H4 (cell line): ENCODE measurements around the gene MAP1LC3A. TPM values are rescaled to one million over a fixed set of nuclear protein-coding genes. Genes with fewer than 3 reads are reported as not detected.
A peak's percentile ranks its signal among the peaks of the same experiment; 100 is the strongest.
"Not testable (repeated sequence)": the region's sequence is repeated elsewhere in the genome, so short reads cannot be mapped to it uniquely, and the experiment has no call there.

ENCODE experiments used
- DNase-seq: peaks from one replicate; pipeline ENCODE4 v3.0.0-alpha.2; 2015; ENCODE audit warnings: low spot score
- total RNA-seq: library from RNA; depleted of rRNA; stranded (reverse); fragments of >200 nt; shearing (Covaris generic); gene quantifications from 2 replicates; pipeline ENCODE4 v1.2.3, GENCODE V29; 2014; rRNA removed

MAP1LC3A gene
- total RNA-seq = 12.4 and 15.4 TPM in 2 replicates

DNA sequence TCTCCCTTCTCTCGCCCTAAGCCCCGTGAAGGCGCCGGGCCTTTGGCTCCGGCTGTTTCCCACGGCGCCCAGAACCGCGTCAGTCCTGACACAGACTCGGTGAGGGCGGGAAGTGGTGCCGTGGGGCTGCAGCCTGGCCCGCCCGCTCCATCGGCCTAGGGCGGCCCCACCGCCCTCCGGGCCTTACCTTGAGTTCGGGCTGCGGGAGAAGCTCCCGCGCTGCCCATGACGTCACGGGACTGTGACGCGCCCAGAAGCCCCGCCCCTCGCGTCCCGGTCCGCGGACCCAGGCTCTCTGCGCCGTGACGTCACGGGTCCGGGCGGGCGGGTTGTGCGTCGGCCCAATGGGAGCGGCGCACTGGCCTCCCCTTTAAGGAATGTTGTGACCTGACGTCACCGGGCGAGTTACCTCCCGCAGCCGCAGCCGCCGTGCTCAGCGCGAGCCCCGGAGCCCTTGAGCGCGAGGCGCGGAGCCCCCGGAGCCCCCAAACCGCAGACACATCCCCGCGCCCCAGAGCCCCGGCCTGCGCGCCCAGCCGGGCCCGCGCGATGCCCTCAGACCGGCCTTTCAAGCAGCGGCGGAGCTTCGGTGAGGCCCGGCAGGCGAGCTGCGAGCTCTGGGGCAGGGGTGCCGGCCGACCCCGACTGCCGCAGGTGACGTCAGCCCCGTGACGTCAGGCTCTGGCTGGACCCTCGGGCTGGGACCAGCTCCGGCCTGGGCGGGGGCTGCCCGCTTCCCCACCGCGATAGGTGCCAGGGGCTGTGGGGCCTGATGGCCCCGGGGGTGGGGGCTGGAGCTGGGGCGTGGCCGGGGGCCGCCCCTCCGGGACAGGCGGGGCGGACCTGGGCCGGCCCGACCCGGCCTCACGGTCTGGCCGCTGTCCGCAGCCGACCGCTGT is at the start of gene MAP1LC3A:
TSS of gene MAP1LC3A (plus strand) at position 399 of the 899 bp plus-strand sequence. CDS start at position 550, 151 bp downstream.
- DNase-seq = peak; percentile 92

- no peak for DNase-seq
Observed at GRCh38 chr20:34510575-34510974, 47.9 kb upstream of the MAP1LC3A start.

DNA sequence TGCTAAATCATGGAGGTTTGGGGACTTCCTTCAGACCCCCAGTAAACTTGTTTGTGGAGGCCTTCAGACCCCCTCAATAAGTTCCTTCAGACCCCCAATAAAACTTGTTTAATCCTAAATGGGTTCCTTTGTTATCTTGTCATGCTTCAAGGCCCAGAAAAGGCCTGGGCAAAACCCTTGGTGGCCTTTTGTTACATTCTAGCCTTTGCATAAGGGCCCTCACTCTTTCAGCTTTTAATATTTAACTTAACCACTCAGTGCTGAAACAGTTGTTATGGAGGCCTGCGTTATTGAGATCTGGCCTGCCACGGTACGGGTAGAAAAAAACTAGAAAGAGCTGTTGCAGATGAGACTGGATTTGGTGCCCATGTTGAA is 46.6 kb upstream of the MAP1LC3A start:
- DNase-seq = no peak

DNA sequence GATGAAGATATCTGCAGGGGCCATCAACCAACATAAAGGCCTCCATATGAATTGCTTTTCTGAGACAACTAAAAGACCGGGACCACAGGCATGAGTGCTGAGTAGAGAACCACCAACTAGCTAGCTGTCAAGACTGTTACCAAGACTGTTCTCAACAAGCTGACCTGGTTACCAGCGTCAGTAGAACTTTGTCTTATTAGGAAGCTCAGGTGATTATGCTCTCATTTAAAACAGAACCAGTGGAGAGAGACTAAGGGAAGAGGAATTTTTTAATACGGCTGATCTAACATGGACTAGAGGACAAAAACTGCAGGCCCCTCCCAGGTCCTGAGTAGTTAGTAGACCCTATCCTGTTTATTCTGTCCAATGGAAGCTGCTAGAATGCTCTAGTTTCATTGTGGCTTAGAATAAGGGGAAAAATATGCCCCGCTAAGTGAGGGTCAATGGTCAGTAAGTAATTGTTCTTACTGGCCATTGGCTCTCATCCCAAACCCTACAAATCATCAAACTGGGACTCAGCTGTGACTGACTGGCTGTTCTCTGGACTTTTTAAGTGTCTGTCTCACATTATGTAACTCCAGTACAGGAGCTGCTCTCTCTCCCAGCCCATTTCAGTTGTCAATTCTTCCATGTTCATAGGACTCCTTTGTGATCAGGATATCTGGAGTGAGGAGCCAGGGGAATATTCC is 46.1 kb upstream of the MAP1LC3A start:
- no peak for DNase-seq

GRCh38 chr20:34512955-34513419 is 45.5 kb upstream of the MAP1LC3A start:
- no peak for DNase-seq

- DNase-seq = not testable (repeated sequence)
Observed at GRCh38 chr20:34514034-34514433, 44.5 kb upstream of the MAP1LC3A start.

- no peak for DNase-seq
Observed at GRCh38 chr20:34514897-34515483, 43.5 kb upstream of the MAP1LC3A start.

- peak; percentile 55 for DNase-seq
Observed at GRCh38 chr20:34515484-34516246, 42.9 kb upstream of the MAP1LC3A start.

DNA sequence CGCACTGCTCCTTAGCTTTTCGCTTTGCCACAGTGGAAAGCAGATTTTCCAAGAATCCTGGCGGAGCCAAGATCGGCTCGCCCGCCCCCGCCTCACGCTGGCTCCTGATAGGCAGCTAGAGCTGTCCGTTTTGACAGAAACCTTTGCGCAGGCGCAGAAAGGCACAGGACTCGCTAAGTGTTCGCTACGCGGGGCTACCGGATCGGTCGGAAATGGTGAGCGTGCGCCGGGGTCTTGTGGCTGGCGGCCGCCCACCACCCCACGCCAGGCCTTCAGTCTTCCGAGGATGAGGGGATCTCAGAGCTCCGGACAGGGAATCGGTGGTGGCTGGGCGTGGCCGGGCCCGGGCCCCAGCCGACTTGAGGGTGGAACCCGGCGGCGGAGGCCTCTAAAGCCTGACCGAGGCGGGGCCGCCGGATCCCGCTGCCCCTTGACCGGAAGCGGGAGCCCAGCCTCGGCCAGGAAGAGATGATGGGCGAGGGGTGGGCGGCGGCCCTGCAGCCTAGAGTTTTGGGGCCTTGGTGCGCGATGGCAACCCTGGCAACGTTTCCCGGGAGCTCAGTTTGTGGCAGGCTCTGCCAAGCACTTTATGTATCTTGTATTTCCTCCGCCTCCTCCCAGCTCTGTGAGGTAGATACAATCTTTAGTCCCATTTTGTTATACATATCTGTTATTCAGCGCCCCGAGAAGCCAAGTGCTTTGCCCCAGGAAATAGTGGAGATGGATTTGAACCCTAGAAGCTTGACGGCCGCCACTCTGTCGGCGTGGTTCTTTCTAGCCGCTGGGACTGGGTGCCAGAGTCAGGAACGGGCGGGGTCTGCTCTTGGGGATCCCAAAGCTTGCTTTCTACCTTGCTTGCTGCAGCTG is 42.0 kb upstream of the MAP1LC3A start, which contains the start of gene DYNLRB1:
TSS of gene DYNLRB1 (plus strand) at position 176 of the 867 bp plus-strand sequence. CDS start at position 213, 37 bp downstream.
- DNase-seq = peak; percentile 93

DNA sequence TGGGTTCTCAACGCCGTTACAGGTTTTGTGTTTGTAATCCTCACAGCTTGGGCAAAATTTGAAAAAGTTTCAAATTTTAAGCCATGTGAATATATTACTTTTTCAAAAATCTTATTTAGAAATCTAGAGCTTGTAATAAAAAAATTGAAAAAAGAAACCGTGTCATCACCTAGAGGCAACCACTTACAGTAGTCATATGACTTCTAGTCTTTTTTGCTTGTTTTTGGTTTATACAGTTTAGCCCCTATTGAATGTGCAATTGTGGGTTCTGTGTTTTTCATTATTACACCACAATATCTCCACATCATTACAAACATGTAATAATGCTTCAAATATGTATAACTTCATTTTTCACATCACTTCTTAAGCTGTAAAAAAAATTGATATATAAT is 41.4 kb upstream of the MAP1LC3A start:
- no peak for DNase-seq

GRCh38 chr20:34518863-34519262 is 39.7 kb upstream of the MAP1LC3A start:
- DNase-seq = not testable (repeated sequence)

DNA sequence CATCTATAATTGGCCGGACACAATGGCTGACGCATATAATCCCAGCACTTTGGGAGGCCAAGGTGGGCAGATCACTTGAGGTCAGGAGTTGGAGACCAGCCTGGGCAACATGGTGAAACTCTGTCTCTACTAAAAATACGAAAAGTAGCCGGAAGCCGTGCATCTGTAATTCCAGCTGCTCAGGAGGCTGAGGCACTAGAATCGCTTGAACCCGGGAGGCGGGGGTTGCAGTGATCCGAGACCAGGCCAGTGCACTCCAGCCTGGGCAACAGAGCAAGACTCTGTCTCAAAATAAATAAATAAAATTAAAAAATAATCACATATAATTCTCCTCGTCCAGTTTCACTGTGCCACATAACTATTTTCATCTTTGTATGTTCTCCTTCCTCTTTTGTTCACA is 38.7 kb upstream of the MAP1LC3A start:
- DNase-seq = not testable (repeated sequence)

DNA sequence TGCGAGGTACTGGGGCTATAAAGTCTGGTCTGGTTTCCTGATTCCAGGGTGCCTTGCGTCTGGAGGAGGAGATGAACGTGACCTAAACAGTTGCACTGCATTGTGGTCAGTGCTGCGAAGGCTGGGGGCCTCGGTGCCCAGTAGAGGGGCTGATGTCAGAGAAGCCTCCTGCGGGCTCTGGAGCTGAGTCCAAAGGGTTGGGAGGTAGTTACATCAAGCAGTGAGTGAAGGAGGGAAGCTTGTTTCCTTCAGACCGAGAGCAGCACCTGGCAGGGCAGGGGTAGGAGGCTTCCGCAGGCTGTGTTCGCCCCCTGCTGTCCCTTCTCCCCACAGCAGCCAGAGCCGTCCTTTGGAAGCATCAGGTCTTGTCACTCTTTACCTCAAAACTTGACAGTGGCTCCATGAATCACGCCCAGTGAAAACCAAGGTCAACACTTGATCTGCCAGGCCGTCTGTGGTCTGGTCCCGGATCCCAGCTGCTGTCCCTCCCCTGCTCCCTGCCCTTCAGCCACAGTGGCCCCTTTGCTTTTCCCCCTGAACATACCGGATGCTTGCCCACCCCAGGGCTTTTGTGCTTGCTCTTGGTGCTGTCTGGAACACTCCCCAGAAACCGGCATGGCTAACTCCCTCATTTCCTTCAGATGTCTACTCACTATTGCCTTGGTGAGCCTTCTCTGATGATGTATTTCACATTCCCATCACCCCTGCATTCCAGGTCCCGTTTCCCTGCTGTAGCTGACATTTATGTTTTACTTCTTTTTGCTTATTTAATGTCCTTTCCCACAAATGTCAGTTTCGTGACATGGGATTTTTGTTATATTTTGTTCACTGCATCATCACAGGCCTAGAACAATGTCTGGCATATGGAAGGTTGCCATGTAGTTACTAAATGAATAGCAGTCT is 35.3 kb upstream of the MAP1LC3A start:
- DNase-seq = peak; percentile 52

- DNase-seq = no peak
Observed at GRCh38 chr20:34524426-34524825, 34.1 kb upstream of the MAP1LC3A start.

- DNase-seq = no peak
Observed at GRCh38 chr20:34525342-34525708, 33.2 kb upstream of the MAP1LC3A start.

GRCh38 chr20:34525709-34526416 is 32.7 kb upstream of the MAP1LC3A start:
- peak; percentile 98 for DNase-seq

- DNase-seq = no peak
Observed at GRCh38 chr20:34526466-34526865, 32.1 kb upstream of the MAP1LC3A start.

GRCh38 chr20:34527016-34527415 is 31.5 kb upstream of the MAP1LC3A start:
- DNase-seq = no peak

DNA sequence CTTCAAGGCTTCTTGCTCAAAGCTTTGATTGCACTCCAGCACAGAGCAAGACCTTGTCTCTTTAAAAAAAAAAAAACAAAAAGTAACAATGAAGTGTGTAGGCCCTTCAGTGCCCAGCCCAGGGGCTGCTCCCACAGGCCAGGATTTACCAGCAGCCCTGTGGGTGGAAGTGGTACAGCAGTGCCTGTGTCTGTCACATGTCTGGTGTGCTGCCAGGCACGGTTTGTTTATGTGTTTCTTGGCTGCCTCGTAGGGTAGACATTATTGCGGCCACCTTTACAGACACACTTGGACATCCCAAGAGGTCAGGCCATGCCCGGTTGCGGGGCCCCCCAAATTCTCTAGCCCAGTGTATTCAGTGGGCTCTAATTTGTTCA is 29.6 kb upstream of the MAP1LC3A start:
- peak; percentile 54 for DNase-seq
